GM18508 (cell line): ENCODE measurements around the gene WNT7B.

Experiments used
- ATAC-seq: cut with Tn5 transposase; IDR thresholded peaks from one replicate; pipeline ENCODE4 v1.9.1; 2021; ENCODE audit warnings: moderate number of reproducible peaks; ENCODE audit not compliant: insufficient read depth, unreplicated experiment

WNT7B gene

DNA sequence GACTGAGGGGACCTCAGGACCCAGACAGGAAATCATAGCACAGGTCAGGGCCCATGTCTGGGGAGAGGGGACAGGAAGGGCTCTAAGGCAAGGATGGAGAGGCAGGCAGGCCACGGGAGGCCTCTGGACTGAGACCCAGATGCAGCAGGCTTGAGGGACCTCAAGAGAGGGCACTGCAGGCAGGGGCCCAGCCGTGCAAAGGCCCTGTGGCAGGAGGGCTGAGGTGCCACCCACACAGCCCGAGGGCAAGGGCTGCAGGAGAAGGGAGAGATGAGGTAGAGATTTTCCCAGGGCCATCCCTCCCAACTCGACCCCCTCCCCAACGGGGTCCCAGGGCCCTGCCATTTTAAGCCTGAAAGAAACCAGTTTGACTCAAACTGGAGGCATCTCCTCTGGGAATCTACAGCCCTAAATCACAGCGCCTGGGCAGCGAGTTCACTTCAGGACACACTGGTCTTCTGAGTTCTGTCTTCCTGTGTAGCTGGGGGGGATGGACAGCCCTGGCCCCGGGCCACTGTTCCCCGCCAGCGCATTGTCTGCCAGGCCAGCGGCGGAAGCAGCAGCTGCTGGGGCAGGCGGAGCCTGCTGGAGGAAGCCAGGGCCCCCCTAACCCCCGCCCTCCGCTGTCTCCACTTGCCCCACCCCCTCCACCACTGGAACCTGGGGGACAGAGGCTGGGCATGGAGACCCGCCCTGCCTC, 20.3 kb upstream of the WNT7B start:
- ATAC-seq: no peak

DNA sequence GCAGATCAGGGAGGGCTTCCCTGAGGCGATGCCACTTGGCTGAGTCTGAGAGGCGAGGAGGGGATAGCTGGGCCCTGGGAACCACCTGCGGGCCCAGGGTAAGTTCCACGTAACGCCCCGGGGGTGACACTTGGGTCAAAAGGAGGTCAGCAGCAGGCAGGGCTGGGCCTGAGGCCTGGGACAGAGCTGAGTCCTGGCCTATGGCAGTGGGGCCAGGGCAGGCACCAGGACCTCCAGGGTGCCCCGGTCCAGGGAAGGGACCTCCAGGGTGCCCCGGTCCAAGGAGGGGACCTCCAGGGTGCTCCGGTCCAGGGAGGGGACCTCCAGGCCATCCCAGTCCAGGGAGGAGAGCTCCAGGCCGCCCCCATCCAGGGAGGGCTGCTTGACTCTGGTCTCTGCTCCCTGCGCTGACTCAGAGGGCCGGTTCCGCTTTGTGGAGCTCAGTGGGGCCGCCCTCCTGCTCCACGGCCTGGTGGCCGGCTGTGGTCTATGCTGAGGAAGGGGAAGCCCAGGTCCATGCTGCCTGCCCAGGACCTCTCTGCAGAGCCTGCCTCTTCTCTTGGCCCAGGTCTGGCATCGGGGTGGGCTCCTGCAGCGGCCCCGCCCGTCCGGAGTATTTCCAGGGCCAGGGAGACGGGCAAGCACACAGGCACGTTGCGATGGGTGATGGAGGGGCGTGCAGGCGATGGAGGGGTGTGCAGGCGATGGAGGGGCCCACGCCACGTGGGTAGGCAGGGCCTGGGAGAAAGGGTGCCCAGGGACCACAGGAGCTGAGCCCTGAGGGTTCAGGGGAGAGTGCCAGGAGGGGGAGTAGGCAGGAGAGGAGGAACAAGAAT, 19.5 kb upstream of the WNT7B start:
- ATAC-seq: no peak

DNA sequence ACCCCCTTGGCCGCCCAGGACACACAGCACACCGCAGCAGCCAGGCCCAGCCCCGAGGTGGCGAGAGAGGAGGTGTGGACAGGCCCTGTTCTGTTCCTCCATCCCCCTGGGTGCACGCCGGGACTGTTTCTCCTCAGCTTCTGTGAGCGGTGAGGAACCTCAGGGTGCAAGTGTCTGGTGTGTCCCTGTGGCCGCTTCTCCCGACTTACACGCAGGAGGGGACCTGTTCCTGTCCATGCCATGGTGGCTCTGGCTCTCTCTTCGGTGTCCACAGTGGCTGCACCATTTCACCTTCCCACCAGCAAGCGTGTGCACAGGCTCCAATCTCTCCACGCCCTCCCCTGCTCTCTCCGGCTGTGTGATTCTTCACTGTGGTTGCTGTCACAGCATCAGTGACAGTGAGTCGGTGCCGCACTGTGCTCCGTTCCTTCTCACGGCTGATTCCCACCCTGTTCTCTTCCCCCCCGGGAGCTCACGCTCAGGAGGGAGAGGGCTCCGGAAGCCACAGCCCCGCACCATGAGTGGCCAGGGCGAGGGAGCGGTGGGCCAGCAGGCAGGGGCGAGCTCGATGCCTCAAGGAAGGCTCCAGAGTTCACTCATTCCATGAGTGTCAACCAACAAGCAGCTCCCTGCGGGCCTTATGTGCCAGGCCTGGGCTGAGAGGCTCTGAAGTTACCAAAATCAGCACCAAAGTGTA, 18.6 kb upstream of the WNT7B start:
- ATAC-seq: no peak

DNA sequence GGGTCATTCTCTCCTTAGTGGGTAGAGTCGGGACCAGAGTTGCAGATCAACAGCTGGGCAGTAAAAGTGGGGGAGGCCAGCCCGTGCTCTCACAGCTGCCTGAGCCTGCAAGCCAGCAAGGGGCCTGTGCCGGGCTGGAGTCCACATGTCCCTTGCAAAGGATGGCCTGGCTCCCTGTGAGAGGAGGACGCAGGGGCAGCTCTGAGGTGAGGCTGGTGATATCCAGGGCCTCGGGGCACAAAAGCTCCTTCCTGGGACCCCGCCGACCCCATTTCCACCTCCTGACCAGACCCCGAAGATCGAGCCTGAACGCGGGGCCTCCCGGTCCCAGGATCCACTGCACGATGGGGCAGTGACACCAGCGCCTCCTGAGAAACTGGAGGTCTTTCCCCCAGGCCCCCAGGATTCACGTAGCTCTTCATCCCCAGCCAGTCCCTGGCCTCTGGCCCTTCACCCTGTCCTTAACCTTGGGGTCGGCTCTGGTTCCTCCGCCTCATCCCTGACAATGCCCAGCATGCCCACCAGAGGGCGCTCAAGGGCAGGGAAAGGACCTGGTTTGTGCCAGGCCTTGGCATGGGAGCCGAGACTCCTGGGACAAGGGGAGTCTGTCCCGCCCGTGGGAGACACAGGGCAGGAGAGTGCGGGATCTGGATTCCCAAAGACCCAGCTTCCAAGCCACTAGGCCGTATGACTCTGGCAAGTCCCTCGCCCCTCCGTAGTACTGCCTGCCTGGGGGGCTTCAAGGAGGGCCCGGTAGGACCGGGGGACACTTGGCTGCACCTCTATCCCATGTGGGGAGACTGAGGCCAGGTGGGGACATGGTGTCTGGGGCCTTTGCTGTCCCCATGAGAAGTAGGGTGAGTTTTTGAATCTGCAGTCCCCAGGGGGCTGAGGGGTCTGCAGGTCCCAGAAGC, 17.8 kb upstream of the WNT7B start:
- no peak for ATAC-seq

DNA sequence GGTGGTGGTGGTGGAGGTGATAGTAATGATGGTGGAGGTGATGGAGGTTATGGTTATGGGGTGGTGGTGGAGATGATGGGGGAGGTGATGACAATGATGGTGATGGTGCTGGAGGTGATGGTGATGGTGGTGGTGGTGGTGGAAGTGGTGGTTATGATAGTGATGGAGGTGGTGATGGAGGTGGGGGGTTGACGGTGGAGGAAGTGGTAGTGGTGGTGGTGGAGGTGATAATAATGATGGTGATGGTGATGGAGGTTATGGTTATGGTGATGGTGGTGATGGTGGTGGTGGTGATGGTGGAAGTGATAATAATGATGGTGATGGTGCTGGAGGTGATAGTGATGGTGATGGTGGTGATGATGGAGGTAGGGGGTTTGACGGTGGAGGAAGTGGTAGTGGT, 16.9 kb upstream of the WNT7B start:
- ATAC-seq: no peak

DNA sequence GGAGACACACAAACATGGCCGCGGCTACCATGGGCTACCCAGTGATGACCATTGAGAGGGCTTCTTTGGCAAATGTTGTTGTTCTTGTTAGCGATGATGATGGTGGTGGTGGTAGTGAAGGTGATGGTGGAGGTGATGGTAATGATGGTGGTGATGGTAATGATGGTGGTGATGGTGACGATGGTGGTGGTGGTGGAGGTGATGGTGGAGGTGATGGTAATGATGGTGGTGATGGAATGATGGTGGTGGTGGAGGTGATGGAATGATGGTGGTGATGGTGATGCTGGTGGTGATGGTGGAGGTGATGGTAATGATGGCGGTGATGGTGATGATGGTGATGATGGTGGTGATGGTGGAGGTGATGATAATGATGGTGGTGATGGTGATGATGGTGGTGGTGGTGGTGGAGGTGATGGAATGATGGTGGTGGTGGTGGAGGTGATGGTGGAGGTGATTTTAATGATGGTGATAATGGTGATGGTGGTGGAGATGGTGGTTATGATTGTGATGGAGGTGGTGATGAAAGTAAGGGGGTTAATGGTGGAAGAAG, 16.3 kb upstream of the WNT7B start:
- ATAC-seq: no peak

DNA sequence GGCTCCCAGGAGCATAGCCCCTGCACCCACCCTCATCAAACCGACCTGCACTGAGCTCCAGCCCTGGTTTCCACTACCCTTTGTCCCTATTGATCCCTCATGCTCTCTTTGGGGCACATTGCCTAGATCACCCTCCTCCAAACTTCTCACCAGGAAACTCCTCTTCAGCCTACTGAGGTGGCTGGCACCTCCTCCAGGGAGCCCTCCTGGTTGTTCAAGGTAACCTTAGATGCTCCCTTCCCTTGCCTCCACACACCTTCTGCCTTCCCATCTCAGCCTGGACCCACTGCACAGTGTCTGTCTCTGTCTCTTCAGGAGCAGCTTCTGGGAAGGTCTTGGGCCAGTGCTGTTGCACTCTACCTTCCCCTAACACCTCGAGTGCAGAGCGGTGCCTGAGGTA, 15.8 kb upstream of the WNT7B start:
- ATAC-seq: no peak

DNA sequence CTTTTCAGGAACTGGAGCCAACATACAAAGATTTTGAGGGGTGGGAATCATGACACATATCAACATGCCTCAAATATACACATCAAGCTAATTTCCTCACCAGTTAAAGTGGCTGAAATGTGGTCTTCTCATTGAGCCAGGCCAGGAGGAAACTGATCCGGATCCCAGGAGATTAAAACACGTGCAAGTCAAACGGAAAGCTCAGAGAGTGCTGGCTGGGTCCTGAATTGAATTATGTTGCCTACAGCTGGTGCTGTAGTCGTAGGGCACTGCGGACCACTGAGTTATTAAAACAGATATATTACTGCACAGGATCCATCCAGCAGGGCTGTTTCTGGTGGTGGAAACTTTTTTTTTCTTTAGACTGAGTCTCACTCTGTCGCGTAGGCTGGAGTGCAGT, 14.1 kb upstream of the WNT7B start:
- no peak for ATAC-seq

DNA sequence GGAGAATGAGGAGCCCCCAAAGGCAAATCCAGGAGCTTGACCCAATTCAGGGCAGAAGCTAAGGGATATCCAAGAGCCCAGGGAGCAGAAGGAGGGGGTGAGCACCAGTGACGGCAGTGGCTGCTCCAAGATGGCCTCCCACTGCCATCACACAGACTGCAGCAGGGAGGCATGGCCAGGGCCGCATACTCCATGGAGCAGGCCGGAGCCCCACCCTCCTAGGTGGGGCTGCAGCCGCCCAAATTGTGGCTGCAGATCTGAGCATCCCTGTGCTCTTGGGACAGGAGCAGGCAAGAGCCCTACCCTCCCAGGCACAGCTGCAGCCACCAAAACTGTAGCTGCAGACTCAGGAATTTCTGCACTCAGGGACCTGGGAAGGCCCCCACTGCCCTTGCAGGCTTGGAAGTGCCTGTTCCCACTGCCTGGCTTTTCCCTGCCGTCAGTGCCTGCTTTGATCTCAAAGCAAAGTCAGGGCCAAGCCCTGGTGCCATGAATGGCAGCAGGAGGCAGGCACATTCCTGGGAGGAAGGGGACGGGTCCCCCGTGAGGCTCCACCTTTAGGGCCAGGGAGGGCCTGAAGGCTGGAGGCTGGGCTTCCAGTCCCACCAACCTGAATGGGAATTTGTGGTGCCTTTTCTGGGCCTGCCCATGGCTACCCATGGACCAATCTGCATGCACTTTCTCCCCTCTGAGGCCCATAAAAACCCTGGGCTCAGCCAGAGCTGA, 10.3 kb upstream of the WNT7B start:
- ATAC-seq: no peak

DNA sequence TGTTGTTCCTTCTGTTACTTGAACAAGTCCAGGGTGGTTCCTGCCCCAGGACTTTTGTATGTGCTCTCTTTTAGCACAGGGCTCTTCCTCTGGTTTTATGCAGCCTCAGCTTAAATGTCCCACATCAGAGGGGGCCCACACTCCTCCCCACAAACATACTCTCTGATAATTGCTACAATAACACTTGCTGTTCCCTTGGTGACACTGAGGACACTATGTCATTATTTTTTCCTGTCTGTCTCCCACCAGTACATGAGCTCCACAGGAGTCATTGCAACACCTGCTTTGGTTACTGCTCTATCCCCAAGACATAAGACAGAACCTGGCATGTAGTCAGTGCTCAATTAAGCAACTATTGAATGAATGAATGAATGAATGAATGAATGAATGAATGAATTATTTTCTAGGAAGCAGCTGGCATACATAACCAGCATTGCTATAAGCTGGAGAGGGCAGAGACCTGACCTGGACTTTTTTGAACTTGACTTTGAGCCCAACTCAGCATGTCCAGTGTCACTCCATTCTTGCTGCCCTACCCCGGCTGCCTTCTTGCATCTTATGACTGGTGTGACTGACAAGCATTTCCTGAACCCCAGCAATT, 7.5 kb upstream of the WNT7B start:
- ATAC-seq: no peak

DNA sequence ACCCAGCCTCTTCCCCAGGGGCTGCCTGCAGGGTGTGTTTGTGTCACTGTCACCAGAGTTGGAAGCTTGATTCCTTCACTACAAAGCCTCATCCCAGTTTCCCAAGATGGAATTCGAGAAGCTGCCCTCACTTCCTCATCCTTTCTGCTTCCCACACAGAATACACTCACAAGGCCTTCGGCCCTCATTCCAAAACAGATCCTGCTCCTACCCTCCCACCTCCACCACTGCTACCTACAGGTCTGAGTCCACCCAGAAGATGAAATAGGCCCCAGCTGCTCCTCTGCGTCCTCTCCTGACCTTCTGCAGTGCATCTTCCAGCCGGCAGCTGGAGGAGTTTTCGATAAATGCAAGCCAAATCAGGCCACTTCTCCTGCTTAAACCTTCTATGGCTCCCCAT, 6.8 kb upstream of the WNT7B start:
- ATAC-seq: no peak

DNA sequence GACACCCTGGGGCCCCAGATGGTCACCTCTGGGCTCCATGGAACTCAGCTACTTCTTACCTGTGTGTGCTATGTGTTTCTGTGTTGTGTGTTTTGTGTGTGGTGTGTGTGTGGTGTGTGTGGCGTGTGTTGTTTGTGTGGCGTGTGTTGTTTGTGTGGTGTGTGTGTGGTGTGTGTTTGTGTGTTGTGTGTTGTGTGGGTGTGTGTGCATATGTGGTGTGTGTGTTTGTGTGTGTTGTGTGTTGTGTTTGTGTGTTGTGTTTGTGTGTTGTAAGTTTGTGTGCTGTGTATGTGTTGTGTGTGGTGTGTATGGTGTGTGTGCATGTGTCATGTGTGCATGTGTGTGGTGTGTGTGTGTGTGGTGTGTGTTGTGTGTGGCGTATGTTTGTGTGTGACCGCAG, 3.8 kb upstream of the WNT7B start:
- ATAC-seq: no peak

DNA sequence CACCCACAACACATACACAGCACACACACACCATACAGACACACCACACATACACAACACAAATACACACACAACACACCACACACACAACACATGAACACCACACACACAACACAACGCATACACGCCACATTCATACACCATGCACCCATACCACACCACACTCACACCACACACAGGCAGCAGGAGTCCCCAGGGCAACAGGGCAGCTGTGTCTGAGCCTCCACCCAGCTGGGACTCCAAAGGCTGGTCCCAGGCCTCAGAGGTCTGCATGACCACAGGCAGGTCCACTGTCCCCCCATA, 3.3 kb upstream of the WNT7B start:
- no peak for ATAC-seq

DNA sequence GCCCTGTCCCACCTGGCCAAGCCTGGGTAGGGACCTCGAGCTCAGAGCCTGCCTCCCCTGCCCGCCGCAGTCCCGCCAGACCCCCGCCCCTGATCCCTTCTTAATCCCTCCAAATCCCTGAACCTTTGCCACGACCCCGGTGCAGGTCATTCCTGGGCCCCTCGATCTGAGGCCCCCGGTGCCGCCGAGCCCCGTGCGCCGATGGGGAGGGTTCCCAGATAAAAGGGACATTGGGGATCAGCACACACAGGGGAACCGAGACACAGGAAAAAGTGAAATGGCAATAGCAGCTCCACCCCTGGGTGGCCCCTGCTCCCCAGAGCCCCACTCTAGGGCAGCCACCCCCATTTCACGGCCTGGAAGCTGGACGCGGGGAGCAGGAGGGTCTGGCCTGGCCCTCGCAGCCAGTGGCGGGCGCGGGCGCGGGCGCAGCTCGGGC, 1.3 kb upstream of the WNT7B start:
- no peak for ATAC-seq

DNA sequence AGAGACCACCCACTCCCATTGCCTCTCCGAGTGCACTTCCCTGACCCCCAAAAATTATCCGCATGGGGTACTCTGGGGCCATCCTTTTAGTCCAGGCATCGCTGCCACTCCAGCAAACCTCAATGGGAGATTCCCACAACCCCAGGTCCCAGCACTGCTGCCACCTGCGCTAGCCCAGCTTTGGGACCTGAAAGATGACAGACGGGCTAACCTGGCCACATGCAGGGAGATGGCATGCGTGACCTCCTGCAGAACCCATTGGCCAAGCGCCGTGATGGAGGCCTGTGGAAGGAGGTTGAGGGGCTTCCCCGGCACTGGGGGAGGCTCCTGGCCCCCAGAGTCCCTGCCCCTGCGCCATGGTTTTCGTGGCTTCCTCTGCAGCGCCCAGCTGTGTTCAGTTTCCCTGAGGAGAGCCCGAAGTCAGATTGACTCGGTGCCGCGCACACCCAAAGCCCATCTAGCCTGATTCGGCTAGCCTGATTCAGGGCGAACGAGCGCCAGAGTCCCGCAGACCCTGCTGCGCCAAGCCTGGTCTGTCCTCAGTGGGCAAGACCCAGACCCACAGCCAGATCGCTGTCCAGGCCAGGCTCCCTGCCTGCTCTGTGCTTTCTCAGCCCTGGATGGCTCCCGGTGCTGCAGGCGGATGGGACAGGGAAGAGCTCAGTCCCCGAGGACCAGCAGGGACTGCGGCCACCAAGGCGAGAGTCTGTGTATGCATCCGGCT, 751 bp upstream of the WNT7B start:
- no peak for ATAC-seq

DNA sequence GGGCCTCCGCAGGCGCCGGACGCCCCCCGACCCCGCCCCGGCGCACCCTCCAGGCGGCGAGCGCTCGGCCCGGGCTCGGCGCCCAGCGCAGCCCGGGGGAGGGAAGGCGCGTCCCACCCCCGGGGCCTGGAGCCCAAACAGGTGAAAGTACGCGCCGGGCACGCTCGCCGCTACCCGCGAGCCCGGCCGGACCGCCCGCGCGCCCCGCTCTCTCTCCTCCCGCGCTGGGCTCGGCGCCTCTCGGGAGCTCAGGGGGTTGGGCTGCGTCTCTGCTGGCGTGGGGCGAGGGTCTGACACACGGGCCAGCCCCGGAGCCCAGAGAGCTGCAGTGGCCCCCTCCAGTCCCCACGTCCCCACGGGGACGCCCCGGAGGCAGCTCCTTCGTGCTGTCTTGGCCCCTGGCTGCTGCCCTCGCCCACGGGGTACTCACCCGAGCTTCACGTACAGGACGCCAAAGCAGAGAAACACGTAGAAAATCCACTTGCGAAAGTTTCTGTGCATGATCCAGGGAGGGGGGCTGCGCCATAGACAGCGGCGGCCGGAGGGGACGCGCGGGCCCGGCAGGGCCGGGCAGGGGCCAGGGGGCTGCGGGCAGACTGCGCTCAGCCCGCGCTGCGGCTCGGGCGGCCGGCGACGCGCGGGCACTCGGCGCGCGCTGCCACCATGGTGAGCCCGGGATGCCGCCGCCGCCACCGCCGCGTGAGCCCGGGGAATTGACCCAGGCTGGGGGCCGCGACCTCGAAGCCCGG, 534 bp downstream of the WNT7B start:
- no peak for ATAC-seq

DNA sequence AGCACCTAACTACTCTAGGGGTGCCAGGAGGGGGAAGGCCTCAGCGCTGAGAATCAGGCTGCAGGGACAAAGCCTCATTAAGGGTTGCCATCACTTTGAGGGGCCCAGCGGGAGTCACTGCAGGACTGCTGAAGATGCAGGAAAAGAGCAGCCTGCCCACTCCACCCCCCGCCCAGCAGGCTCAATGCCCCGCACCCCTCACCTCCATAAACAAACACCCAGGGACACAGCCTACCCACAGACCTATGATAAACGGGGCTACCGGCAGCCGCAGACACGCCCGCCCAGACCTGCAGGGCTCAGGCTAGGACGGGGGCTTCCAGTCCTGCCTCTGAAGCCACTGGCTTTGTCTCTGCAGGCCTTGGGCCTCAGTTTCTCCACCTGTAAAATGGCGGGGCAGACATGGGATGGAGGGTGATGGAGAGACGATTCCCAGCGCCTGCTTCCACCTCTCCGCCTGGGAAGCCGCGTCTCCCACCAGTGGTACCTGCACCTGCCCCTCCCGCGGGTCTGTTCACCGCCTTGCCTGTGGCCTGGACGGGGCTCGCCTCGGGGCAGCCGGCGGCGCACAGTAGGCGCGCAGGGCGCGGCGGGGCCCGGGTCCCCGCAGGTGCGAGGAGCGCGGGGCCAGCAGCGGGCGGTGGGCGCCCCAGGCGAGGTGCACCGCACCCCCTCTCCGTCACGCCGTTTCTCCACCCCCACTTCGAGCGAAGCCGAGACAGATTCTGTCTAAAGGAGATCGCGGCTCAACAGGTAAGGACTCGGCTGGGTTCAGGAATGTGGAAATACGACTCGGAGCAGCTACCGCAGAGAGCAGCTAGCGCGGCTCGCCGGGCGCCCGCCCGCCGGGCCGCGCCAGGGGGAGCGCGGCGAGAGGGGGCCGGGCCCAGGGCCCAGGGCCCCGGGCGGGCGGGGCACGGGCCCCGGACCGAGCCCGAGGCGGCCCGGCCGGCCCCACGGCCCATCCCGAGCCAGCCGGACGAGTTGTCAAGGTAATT, 1.5 kb downstream of the WNT7B start:
- no peak for ATAC-seq
